OCI-LY3 (cell line): Measurements from ENCODE around the gene ARHGEF4.

ENCODE experiments used
- CTCF ChIP-seq: fragments of 200-600, 300-600 bp; sonication (generic); IDR thresholded peaks from 2 replicates; pipeline ENCODE4 v1.5.1; 2014; ENCODE audit warnings: antibody characterized with exemption, low read length, low read depth
- EZH2phosphoT487 ChIP-seq: fragments of 200-600 bp; shearing (Covaris generic); IDR thresholded peaks from 2 replicates; pipeline ENCODE4 v1.6.1; 2018; ENCODE audit warnings: antibody characterized with exemption, mixed run types, low read depth

GRCh38 chr2:131063501-131064283 lies 227.0 kb downstream of the ARHGEF4 start:
- TF ChIP-seq CTCF (no peak), EZH2phosphoT487 (no peak)
